Effector CD4-positive, alpha-beta T cell (primary cell): ENCODE measurements around the gene FOXE3.
"Not testable (repeated sequence)": the region's sequence is repeated elsewhere in the genome, so short reads cannot be mapped to it uniquely, and the experiment has no call there.

Source experiments
- DNase-seq: peaks from one replicate; pipeline ENCODE4 v3.0.0-alpha.2; 2020

The FOXE3 gene

GRCh38 chr1:47450606-47451005 is 34.5 kb downstream of the FOXE3 start:
- no peak for DNase-seq

DNA sequence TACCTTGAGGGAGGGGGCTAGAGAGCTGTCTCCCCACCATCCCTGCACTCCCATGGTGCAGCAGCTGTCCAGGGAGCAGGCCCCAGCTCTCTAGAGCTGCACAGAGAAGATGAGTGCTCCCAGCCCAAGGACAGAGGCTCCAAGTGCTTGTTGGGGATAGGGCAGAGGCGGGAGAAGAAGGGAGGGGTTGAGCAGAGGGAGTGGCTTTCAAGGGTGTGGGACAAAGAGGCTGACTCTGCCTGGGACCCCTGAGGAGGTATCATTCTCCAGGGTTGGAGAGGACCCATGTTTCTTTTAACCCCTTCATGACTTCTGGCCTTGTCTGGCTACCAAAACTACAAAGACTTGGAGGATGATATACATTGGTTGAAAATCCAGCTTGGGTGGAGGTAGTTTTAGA is 36.3 kb downstream of the FOXE3 start:
- no peak for DNase-seq

- not testable (repeated sequence) for DNase-seq
Observed at GRCh38 chr1:47453910-47454309, 37.8 kb downstream of the FOXE3 start.

GRCh38 chr1:47456250-47456649 is 40.2 kb downstream of the FOXE3 start:
- DNase-seq: no peak

DNA sequence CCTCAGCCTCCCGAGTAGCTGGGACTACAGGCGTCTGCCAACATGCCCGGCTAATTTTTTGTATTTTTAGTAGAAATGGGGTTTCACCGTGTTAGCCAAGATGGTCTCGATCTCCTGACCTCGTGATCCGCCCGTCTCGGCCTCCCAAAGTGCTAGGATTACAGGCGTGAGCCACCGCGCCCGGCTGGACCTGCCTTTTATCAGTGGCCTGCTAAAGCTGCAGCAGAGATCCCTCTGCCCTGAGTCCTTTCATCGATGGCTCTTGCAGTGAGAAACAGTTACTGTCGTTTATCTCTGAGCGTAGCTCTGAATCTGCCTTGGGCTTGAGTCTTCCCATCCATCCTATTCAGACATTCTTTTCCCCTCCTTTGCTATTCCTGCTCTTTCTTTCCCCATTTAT is 41.5 kb downstream of the FOXE3 start:
- not testable (repeated sequence) for DNase-seq

DNA sequence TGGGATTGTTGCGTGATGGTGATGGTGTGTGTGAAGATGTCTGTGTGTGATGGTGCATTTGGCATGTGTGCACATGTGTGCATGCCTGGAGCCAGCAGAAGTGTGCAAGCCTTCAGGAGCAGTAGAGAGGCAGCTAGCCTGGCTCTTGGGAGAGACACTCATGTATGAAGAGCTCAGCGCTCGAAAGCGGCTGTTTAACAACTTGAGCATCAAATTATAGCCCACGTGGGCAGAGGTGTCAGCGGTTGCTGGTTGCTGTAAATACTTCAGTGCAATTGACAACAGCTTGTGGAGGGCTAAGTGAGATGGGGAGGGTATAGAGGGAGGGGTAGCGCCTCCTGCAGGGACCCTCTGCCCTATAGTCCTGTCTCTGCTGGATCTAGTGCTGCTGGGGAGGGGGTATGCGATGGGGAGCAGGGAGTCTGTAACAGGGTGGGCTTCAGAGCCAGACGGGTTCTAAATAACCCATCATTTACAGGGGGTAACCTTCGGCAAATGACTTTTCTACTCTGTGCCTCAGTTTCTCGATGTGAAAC is 43.2 kb downstream of the FOXE3 start:
- no peak for DNase-seq

GRCh38 chr1:47460040-47460439 is 44.0 kb downstream of the FOXE3 start:
- no peak for DNase-seq

GRCh38 chr1:47460456-47460855 is 44.4 kb downstream of the FOXE3 start:
- no peak for DNase-seq

DNA sequence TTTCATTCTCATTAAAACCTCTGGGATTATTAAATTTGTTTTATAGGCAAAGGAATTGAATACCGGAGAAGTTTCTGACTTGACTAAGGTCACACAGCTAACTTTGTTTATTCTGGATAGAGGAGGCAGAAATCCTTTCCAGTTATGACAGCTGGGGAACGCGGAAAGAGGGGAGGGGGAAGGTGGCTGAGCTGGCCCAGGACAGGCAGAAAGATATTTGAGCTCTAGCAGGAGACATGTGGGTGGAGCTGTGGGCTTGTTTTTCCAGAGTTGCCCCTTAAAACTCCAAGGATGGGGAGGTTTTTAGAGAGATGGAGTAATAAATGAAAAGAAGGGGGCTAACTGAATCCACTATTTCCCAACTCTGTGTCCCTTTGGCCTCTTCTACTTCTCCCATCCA is 49.5 kb downstream of the FOXE3 start:
- DNase-seq: no peak
